Dermis blood vessel endothelial cell (primary cell): ENCODE data around the gene PASK. TPM values are rescaled to one million over a fixed set of nuclear protein-coding genes. Genes with fewer than 3 reads are reported as not detected.
"Not testable (repeated sequence)": the region's sequence is repeated elsewhere in the genome, so short reads cannot be mapped to it uniquely, and the experiment has no call there.

Experiments
- DNase-seq: peaks from one replicate; pipeline ENCODE4 v3.0.0; 2010
- total RNA-seq: library from RNA; depleted of rRNA; stranded (reverse); fragments of >200 nt; gene quantifications from 2 replicates; pipeline ENCODE4 v1.2.3, GENCODE V29; 2014

Gene PASK
- total RNA-seq, 1 donor from 2014 or later, result 4.4 TPM

- no peak for DNase-seq
Measured at GRCh38 chr2:241123816-241124536, 25.3 kb downstream of the PASK start.

DNA sequence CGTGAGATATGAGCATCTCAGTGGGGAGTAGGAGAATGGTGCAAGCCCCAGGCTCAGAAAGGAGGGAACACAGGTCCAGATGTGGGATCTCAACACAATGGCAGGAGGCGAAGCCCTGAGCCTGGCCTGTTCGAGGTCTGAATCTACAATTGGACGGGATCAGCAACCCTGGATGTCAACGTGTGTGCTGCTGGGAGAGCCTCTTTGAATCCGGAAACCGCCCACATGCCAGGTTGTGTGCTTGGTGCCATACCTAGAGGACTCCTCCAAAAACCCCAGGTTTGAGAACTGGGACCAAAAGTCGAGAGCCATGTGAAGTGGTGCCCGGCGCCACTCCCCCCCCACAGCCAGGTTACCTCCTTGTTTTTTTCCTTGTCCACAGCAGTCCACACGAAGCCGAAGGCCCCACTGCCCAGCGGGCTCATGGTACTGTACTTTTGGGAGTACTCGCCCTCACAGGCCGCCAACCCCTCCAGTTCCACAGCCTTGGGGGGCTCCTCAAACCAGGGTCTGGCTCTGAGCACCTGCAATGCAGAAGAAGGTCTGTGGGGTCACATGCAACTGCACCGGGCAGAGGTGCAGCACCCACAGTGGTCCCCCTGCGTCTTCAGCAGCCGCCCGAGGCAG, 26.8 kb downstream of the PASK start:
- no peak for DNase-seq

DNA sequence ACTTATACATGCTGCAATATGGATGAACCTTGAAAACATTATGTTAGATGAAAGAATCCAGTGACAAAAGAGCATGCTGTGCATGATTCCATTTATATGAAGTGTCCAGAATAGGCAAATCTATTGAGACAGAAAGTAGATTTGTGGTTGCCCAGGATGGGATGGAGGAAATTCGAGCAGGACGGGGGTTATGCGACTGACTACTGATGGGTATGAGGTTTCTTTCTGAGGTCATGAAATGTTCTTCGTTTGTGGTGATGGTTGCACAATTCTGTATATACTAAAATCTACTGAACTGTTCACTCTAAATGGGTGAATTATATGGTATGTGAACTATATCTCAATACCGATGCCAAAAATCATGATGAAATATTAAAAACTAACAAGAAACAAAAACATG, 28.3 kb downstream of the PASK start:
- no peak for DNase-seq

DNA sequence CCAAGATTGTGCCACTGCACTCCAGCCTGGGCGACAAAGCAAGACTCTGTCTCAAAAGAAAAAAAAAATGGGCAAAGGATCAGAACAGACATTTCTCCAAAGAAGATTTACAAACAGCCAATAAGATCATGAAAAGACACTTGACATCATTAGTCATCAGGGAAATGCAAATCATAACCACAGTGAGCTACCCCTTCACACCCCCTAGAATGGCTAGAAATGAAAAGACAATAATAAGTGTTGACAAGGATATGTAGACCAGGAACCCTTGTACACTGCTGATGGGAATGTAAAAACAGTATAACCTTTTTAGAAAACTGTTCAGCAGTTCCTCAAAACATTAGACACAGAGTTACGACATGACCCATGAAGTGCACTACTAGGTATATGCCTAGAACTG, 28.8 kb downstream of the PASK start:
- DNase-seq, result no peak

GRCh38 chr2:241118737-241119505, 30.4 kb downstream of the PASK start:
- no peak for DNase-seq

DNA sequence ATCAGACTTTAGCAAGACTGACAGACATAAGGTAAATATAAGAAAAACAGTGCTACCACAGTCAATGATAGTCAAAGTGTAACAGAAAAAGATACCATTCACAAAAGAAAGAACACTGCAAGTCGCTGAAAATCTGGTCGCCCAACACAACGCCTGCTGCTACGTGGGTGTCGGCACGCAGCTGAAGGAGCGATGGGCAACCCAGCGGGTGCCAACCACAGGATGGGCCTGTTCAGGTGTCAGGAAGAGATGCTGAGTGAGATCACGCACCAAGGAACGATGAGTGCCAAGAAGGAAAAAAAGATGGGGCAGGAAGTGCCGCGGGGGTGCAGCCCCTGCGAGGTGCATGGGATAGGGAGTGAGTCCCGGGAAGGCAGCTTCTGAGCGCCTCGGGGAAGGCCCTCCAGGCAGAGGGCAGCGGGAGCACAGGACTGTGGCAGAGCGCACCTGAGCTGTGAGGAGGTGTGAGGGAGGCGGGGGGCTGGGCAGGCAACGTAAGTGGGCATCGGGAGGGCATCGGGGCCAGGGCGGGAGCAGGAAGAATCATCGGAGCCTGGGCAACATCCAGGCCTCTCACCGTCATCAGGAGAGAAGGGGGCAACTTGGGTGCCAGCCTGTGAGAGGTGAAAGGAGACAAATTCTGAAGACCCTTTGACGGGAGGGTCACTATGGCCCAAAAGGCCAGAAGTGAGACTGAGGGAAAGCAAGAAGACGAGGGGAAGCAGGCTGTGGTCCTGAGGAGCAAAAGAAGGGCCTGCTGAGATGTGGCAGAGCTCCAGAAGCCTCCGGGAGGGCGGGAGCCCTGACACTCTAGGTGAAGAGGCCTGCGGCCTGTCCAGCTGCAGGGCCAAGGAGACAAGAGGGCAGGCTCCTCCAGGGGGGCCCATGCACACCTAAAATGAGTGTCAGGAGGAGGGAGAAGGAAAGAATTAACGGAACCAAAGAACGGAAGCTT, 32.4 kb downstream of the PASK start:
- DNase-seq, result no peak

- DNase-seq, result no peak
Measured at GRCh38 chr2:241115361-241115760, 33.9 kb downstream of the PASK start.

GRCh38 chr2:241114836-241115235, 34.4 kb downstream of the PASK start:
- DNase-seq, result no peak

- DNase-seq, result no peak
Measured at GRCh38 chr2:241112592-241112991, 36.7 kb downstream of the PASK start.

DNA sequence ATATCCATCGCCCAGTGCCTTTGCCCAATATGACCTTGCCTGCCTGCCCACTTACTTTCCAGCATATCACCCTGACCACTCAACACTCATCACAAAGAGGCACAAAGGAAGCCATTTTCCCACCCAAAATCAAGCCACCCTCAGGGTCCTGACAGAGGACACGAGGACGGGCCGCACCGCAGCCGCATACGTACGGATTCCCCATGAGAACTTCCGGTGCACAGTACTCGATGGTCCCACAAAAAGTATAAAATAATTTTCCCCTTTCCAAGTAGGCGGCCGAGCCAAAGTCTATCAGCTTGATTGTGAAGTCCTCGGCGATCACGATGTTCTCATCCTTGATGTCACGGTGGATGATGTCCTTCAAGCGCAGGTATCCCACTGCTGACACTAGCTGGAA, 37.2 kb downstream of the PASK start:
- no peak for DNase-seq

- DNase-seq, result no peak
Measured at GRCh38 chr2:241111440-241111805, 37.8 kb downstream of the PASK start.

DNA sequence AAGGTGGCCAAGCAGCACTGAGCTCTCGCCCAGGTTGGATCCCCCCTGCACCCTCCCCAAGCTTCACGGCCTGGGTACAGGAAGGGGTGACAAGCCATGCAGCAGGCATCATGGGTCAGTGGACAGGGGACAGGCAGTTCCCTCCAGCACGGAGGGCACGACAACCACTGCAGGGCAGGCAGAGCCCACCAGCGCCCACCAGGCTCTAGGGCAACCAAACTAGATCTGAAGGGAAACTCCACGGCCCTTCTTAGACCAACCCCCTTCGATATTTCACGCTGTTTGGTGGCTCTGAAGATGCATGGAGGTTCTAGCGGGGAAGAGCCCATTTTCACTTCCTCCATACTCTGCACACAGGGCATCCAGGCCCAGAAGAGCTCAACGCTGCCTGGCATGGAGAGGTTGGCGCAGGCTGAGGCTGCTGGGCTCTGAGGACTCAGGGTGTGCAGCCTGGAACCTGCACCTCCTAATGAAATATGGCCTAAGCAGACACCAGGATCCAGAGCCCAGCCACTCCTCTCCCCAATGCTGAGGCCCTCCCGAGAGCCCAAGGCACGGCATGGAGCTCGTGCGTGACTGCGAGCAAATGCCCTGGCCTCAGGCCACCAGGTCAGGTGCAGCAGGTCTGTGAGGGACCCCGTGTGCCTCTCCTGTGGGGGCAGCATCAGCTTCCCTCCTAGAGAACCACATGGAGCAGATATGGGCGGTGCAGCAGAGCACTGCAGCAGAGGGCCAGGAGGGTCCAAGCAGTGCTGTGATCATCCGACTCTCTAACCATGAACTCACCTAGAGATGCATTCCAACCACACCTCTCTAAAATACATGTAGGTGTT, 38.4 kb downstream of the PASK start:
- no peak for DNase-seq

DNA sequence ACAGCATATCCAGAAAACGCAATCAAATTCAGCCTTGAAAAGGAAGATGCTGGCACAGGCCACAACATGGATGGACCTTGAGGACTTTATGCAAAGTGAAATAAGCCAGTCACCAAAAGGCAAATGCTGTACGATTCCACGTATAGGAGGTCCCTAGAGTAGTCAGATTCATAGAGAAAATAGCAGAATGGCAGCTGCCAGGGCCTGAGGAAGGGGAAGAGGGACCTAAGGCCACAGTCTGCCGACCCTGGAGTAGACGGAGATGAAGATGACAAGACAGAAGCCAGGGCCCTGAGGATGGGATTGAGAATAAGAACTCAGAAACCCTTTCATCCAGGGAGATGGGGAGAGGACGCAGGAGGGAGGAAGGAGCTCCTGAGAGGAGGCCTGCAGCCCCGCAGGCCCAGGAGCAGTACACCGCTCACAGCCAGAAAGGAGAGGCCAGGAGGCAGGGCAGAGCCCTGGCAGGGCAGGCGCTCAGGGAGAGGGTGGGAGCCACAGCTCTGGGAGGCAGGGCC, 39.1 kb downstream of the PASK start:
- no peak for DNase-seq

- DNase-seq, result no peak
Measured at GRCh38 chr2:241109210-241110088, 39.8 kb downstream of the PASK start.

DNA sequence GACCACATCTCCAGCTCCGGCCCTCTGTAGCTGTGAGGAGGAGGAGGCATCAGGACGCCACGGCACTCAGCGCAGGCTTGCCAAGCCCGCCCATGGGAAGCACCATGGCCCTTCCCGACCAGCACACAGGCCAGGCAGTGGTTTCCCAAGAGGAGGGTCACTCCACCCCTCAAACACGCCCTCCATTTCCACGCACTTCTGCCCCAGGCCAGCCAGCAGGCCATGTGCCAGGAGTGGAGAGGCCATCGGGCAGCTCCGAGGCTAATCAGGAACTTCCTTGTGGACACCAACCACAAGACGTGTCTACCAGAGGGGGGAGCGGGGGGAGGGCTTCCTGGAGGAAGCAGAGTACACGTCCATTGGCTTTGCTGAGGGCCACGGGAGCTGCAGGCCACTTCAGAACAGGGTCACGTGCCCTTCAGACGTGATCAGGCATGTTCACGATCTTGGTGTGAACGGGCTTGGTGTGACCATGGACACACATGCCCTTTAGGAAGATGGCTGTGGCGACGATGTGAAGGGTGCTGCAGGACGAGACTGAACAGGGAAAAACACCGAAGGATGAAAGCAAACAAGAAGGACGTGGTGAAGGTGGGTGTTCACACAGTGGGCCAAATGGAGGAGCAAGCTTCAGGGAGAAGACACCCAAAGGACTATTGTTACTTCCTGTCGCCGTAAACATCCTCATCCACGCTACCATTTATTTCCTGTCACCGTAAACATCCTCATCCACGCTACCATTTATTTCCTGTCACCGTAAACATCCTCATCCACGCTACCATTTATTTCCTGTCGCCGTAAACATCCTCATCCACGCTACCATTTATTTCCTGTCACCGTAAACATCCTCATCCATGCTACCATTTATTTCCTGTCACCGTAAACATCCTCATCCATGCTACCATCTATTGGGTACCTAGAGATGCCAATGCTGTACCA, 40.7 kb downstream of the PASK start:
- DNase-seq, result no peak

GRCh38 chr2:241107031-241107783, 42.1 kb downstream of the PASK start:
- no peak for DNase-seq

- no peak for DNase-seq
Measured at GRCh38 chr2:241105641-241106040, 43.6 kb downstream of the PASK start.

- not testable (repeated sequence) for DNase-seq
Measured at GRCh38 chr2:241104611-241105010, 44.7 kb downstream of the PASK start.
